Liver (tissue), 9 donors: ENCODE measurements around the gene STH. TPM values are rescaled to one million over a fixed set of nuclear protein-coding genes. Genes with fewer than 3 reads are reported as not detected.

Experiments used
- DNase-seq: peaks from one replicate; pipeline ENCODE4 v3.0.0-alpha.2; 2017; ENCODE audit warnings: low spot score
- H3K27ac ChIP-seq, 2 donors: one replicate each; pipeline ENCODE4 v1.7.0; 2013; ENCODE audit warnings: inconsistent platforms in 2 of 2, low read length in 2 of 2, control low read depth in 1 of 2, low read depth in 1 of 2, mild to moderate bottlenecking in 1 of 2
- H3K27me3 ChIP-seq, 4 donors: one replicate each; pipeline versions ENCODE4 v1.6.1 to v1.7.0; 2013; ENCODE audit warnings: low read length in 3 of 4, inconsistent platforms in 1 of 4, mild to moderate bottlenecking in 1 of 4, moderate library complexity in 1 of 4; ENCODE audit not compliant: control insufficient read depth in 4 of 4, insufficient read depth in 4 of 4
- H3K36me3 ChIP-seq, 4 donors: one replicate each; pipeline versions ENCODE4 v1.6.1 to v1.7.0; 2013; ENCODE audit warnings: low read length in 3 of 4, mild to moderate bottlenecking in 3 of 4, low read depth in 1 of 4, moderate library complexity in 1 of 4; ENCODE audit not compliant: control insufficient read depth in 4 of 4, insufficient read depth in 3 of 4
- H3K4me1 ChIP-seq, 4 donors: one replicate each; pipeline versions ENCODE4 v1.6.1 to v1.7.0; 2013; ENCODE audit warnings: low read length in 3 of 4, mild to moderate bottlenecking in 3 of 4, moderate library complexity in 1 of 4; ENCODE audit not compliant: control insufficient read depth in 4 of 4, insufficient read depth in 4 of 4
- H3K4me3 ChIP-seq, 3 donors: one replicate each; pipeline versions ENCODE4 v1.6.1 to v1.7.0; 2013; ENCODE audit warnings: low read length in 3 of 3, control low read depth in 1 of 3, low read depth in 1 of 3, mild to moderate bottlenecking in 1 of 3
- H3K9ac ChIP-seq, 2 donors: one replicate each; pipeline ENCODE4 v1.7.0; 2013; ENCODE audit warnings: low read length in 2 of 2, mild to moderate bottlenecking in 2 of 2, moderate library complexity in 2 of 2, control low read depth in 1 of 2, low read depth in 1 of 2
- H3K9me3 ChIP-seq, 4 donors: one replicate each; pipeline versions ENCODE4 v1.6.1 to v1.7.0; 2013; ENCODE audit warnings: low read length in 3 of 4; ENCODE audit not compliant: control insufficient read depth in 4 of 4
- ATF3 ChIP-seq: IDR thresholded peaks from 2 replicates; pipeline ENCODE4 v1.6.1; 2016; ENCODE audit warnings: antibody characterized with exemption
- EGR1 ChIP-seq, 2 donors: IDR thresholded peaks; 2 replicates each; pipeline ENCODE4 v1.6.1; 2016 to 2018; ENCODE audit warnings: antibody characterized with exemption in 2 of 2, low read depth in 2 of 2
- FOXA1 ChIP-seq: IDR thresholded peaks from 2 replicates; pipeline ENCODE4 v1.6.1; 2016; ENCODE audit warnings: antibody characterized with exemption
- FOXA2 ChIP-seq: IDR thresholded peaks from 2 replicates; pipeline ENCODE4 v1.6.1; 2016; ENCODE audit warnings: antibody characterized with exemption
- GABPA ChIP-seq, 2 donors: IDR thresholded peaks in 1 of 2; conservative IDR thresholded peaks in 1 of 2; 2 replicates each; pipeline ENCODE4 v1.6.1; 2016; ENCODE audit warnings: antibody characterized with exemption in 2 of 2, mild to moderate bottlenecking in 1 of 2, moderate library complexity in 1 of 2
- HNF4G ChIP-seq: IDR thresholded peaks from 2 replicates; pipeline ENCODE4 v1.6.1; 2016; ENCODE audit warnings: antibody characterized with exemption
- JUND ChIP-seq, 2 donors: IDR thresholded peaks; 2 replicates each; pipeline ENCODE4 v1.6.1; 2016; ENCODE audit warnings: antibody characterized with exemption in 2 of 2
- MAX ChIP-seq: IDR thresholded peaks from 2 replicates; pipeline ENCODE4 v1.6.1; 2016; ENCODE audit warnings: antibody characterized with exemption
- NR2F2 ChIP-seq: IDR thresholded peaks from 2 replicates; pipeline ENCODE4 v1.6.1; 2016; ENCODE audit warnings: antibody characterized with exemption
- REST ChIP-seq: IDR thresholded peaks from 2 replicates; pipeline ENCODE4 v1.6.1; 2016; ENCODE audit warnings: antibody characterized with exemption, mild to moderate bottlenecking
- SP1 ChIP-seq: IDR thresholded peaks from 2 replicates; pipeline ENCODE4 v1.6.1; 2018; ENCODE audit warnings: antibody characterized with exemption, mild to moderate bottlenecking
- TAF1 ChIP-seq: conservative IDR thresholded peaks from 2 replicates; pipeline ENCODE4 v1.6.1; 2016; ENCODE audit warnings: antibody characterized with exemption, mild to moderate bottlenecking
- WGBS: extraction: QIAGEN DNeasy Blood & Tissue Kit; methylation state at CpG from one replicate; pipeline ENCODE4 v1.1.7; 2013; 5-methylcytosine and 5-hydroxymethylcytosine counted together
- polyA plus RNA-seq, 2 donors: library from polyadenylated mRNA; stranded (reverse) in 1 of 2; unstranded in 1 of 2; fragments of 200-250 nt in 1 of 2; fragments of >200 nt in 1 of 2; fragmentation: Nextera tagmentation in 1 of 2; extraction: Ambion mirVana in 1 of 2; gene quantifications; one replicate each; pipeline versions ENCODE4 v1.2.1 to v1.2.3, GENCODE V29; 2013 to 2015
- total RNA-seq, 2 donors: library from RNA; depleted of rRNA; stranded (reverse); fragments of >200 nt; gene quantifications; one replicate each; pipeline ENCODE4 v1.2.3, GENCODE V29; 2014
- TF ChIP-seq, protein P1 (sequence below): IDR thresholded peaks from 2 replicates; pipeline ENCODE4 v1.6.1; 2016; ENCODE audit warnings: antibody characterized with exemption
- donor health status: healthy.
- donor health status: healthy.
- donor health status: healthy.
- donor health status: healthy.
- donor health status: healthy.

STH gene
- total and polyA plus RNA-seq, 4 donors, result not detected

GRCh38 chr17:45966606-45967280 lies 32.3 kb upstream of the STH start:
- DNase-seq, result no peak
- no peak overlapping the region for H3K9ac ChIP-seq
- H3K4me1 ChIP-seq, result no peaks in the 10 kb centered on the region
- H3K4me3 ChIP-seq, result no peak overlapping the region
- H3K27me3 ChIP-seq, result peaks cover 0 to 3% (median 0%) of the 10 kb centered on the region in 4 donors
- no peak overlapping the region for H3K27ac ChIP-seq
- H3K36me3 ChIP-seq, result no peaks in the 10 kb centered on the region
- no peak for TF ChIP-seq FOXA2
- TF ChIP-seq HNF4G, result no peak
- no peak for TF ChIP-seq FOXA1
- no peak for TF ChIP-seq GABPA (IDR thresholded peaks at IDR 0.05 in 1 of 2, conservative IDR thresholded peaks at IDR 0.05 in 1 of 2)
- no peak for TF ChIP-seq REST
- TF ChIP-seq, protein P1, sequence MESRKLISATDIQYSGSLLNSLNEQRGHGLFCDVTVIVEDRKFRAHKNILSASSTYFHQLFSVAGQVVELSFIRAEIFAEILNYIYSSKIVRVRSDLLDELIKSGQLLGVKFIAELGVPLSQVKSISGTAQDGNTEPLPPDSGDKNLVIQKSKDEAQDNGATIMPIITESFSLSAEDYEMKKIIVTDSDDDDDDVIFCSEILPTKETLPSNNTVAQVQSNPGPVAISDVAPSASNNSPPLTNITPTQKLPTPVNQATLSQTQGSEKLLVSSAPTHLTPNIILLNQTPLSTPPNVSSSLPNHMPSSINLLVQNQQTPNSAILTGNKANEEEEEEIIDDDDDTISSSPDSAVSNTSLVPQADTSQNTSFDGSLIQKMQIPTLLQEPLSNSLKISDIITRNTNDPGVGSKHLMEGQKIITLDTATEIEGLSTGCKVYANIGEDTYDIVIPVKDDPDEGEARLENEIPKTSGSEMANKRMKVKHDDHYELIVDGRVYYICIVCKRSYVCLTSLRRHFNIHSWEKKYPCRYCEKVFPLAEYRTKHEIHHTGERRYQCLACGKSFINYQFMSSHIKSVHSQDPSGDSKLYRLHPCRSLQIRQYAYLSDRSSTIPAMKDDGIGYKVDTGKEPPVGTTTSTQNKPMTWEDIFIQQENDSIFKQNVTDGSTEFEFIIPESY, result no peak
- TF ChIP-seq SP1, result no peak
- no peak for TF ChIP-seq JUND (IDR thresholded peaks at IDR 0.05)
- TF ChIP-seq EGR1 (IDR thresholded peaks at IDR 0.05; ENCODE audit: low read depth in 2 of 2), result no peak
- no peak for TF ChIP-seq ATF3
- no peak for TF ChIP-seq TAF1
- H3K9me3 ChIP-seq, result no peaks in the 10 kb centered on the region
- 48% methylated on average over 2 of the region's 2 CpGs for WGBS

DNA sequence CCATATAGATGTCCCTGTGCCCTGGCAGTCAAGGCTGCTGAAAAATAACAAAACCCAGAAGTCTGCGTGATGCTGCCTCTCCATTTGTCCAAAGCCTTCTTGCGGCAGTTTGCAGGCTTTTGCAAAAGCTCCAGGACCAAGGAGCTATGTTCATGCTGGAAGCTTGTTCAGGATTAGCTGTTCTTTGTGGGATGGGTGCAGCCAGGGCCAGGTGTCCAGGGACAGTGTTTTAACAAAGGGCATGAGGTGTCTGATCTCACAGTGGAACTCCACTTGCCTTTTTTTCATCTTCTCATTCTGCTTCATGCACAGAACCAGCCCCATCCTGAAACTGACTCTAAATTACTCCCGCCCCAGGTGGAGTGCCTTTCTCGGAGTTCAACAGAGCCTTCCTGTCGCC lies 31.7 kb upstream of the STH start:
- DNase-seq, result no peak
- no peaks in the 10 kb centered on the region for H3K4me1 ChIP-seq
- no peak for TF ChIP-seq JUND (IDR thresholded peaks at IDR 0.05)
- WGBS, result 92% methylated on average over 5 of the region's 5 CpGs
- H3K27me3 ChIP-seq, result peaks cover 0 to 3% (median 0%) of the 10 kb centered on the region in 4 donors
- H3K36me3 ChIP-seq, result no peaks in the 10 kb centered on the region
- no peak overlapping the region for H3K9ac ChIP-seq
- H3K27ac ChIP-seq, result no peak overlapping the region
- no peaks in the 10 kb centered on the region for H3K9me3 ChIP-seq
- H3K4me3 ChIP-seq, result no peak overlapping the region

- Histone ChIP-seq H3K9me3 (no peaks in the 10 kb centered on the region), H3K4me3 (no peak overlapping the region), H3K27me3 (peaks cover 0 to 3% (median 0%) of the 10 kb centered on the region in 4 donors), H3K9ac (no peak overlapping the region), H3K27ac (no peak overlapping the region), H3K36me3 (no peaks in the 10 kb centered on the region), H3K4me1 (no peaks in the 10 kb centered on the region)
- no peak for DNase-seq
- WGBS, result 86% methylated on average over 2 of the region's 2 CpGs
- TF ChIP-seq REST (no peak), MAX (no peak), FOXA2 (no peak), NR2F2 (no peak)
- TF ChIP-seq, protein P1, result no peak
Observed at GRCh38 chr17:45968732-45969131, 30.3 kb upstream of the STH start.
